Adrenal gland (tissue), 12 donors: ENCODE measurements around the gene CHM. TPM values are rescaled to one million over a fixed set of nuclear protein-coding genes. Genes with fewer than 3 reads are reported as not detected.
"Not testable (repeated sequence)": the region's sequence is repeated elsewhere in the genome, so short reads cannot be mapped to it uniquely, and the experiment has no call there.

Source experiments
- DNase-seq, 7 donors: peaks; one replicate each; pipeline ENCODE4 v3.0.0-alpha.2; 2019 to 2020
- H3K27ac ChIP-seq, 5 donors: fragments of 200-600 bp; sonication (generic) in 4 of 5; 1 replicate in 3 of 5; 2 replicates in 2 of 5; pipeline versions ENCODE4 v1.5.1 to v1.8.0; 2016 to 2020; ENCODE audit warnings: mild to moderate bottlenecking in 1 of 5
- H3K27me3 ChIP-seq: fragments of 200-600 bp; 2 replicates; pipeline ENCODE4 v1.8.0; 2021
- H3K36me3 ChIP-seq, 2 donors: fragments of 200-600 bp; replicated peaks in 1 of 2; 1 replicate in 1 of 2; 2 replicates in 1 of 2; pipeline versions ENCODE4 v1.5.1 to v1.8.0; 2018 to 2022
- H3K4me1 ChIP-seq, 2 donors: fragments of 200-600 bp; replicated peaks in 1 of 2; 1 replicate in 1 of 2; 2 replicates in 1 of 2; pipeline versions ENCODE4 v1.5.1 to v1.8.0; 2018 to 2021
- H3K4me3 ChIP-seq, 4 donors: fragments of 200-600 bp; sonication (generic) in 3 of 4; one replicate each; pipeline ENCODE4 v1.5.1; 2016 to 2018
- H3K9me3 ChIP-seq, 3 donors: fragments of 200-600 bp; sonication (generic) in 1 of 3; replicated peaks in 1 of 3; 1 replicate in 2 of 3; 2 replicates in 1 of 3; pipeline versions ENCODE4 v1.5.1 to v1.8.0; 2016 to 2021
- POLR2A ChIP-seq, 2 donors: fragments of 450-650 bp; IDR thresholded peaks; one replicate each; pipeline ENCODE4 v1.6.1; 2017; ENCODE audit warnings: antibody characterized with exemption in 2 of 2, mild to moderate bottlenecking in 2 of 2, moderate library complexity in 1 of 2
- WGBS, 4 donors: extraction: QIAGEN DNeasy Blood & Tissue Kit in 2 of 4; methylation state at CpG; one replicate each; pipeline versions ENCODE4 v1.1.5 to v1.1.7; 2013 to 2017; 5-methylcytosine and 5-hydroxymethylcytosine counted together
- intact Hi-C, 2 donors: fragments of 100-400 bp; cut with DNase I; formaldehyde crosslinking; loops; one replicate each; pipeline versions ENCODE4 v1.14.1 to v1.15.0; 2022 to 2023
- polyA plus RNA-seq, 3 donors: library from polyadenylated mRNA; stranded (reverse); fragments of 200-250 nt in 2 of 3; fragments of 350-450 nt in 1 of 3; fragmentation: Illumina TruSeq in 1 of 3; extraction: RNeasy Lipid Tissue Mini Kit (QIAGEN cat#74804) in 1 of 3; gene quantifications; one replicate each; pipeline ENCODE4 v1.2.3, GENCODE V29; 2013 to 2014
- total RNA-seq, 9 donors: library from RNA; depleted of rRNA in 4 of 9; stranded (reverse); fragments of >200 nt in 4 of 9; fragments of 120-200 nt in 1 of 9; fragmentation: NEBNext Ultra II Directional in 1 of 9; extraction: Animal tissue kit (Norgen Biotek cat#: 25700) in 1 of 9; gene quantifications; one replicate each; pipeline versions ENCODE4 v1.1.0 to v1.2.4, GENCODE V29; 2013 to 2023
- TF ChIP-seq, protein P1 (sequence below), 6 experiments: fragments of 450-650 bp in 4 of 6; fragments of 200-600 bp in 2 of 6; sonication (generic) in 1 of 6; IDR thresholded peaks; 1 replicate in 5 of 6; 2 replicates in 1 of 6; pipeline versions ENCODE4 v1.5.1 to v1.8.0; 2016 to 2021; ENCODE audit warnings: antibody characterized with exemption in 6 of 6, mild to moderate bottlenecking in 2 of 6, moderate library complexity in 1 of 6
- donor health status: healthy with polysubstance abuse.
- donor health status: Bipolar disorder and iron deficiency.
- donor health status: DM: yes; HTN: yes; CAD: no.
- donor health status: DM: no; HTN: no; CAD: no.
- donor health status: DM: no; HTN: no; CAD: no.
- donor health status: DM: yes; HTN: yes; CAD: no.

Gene CHM
- total and polyA plus RNA-seq, 12 donors, result 12.6 to 48.8 (median 25.7) TPM

DNA sequence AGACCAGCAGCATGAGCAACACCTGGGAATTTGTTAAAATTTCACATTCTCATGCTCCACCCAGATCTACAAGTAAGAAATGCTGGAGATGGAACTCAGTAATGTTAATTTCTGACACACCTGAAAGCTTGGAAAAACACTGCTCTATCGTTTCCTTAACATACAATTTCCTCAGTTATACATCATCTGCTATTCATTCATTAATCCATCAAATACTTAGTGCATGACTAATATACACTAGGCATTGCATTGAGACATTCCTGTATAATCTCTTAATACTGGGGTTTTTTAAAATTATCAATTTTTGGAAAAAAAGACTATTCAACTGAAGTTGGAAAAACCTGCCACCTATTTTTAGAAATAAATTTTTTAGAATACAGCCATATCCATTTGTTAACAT is 106.1 kb downstream of the CHM start:
- H3K36me3 ChIP-seq, result no peaks in the 10 kb centered on the region
- H3K27me3 ChIP-seq, result no peaks in the 10 kb centered on the region
- 50 to 97% (median 79%) methylated on average over 1 of the region's 1 CpG for WGBS, 4 donors
- H3K4me3 ChIP-seq, result no peak overlapping the region
- H3K4me1 ChIP-seq, result no peaks in the 10 kb centered on the region
- intact Hi-C loops, result no loop called here
- TF ChIP-seq, protein P1, sequence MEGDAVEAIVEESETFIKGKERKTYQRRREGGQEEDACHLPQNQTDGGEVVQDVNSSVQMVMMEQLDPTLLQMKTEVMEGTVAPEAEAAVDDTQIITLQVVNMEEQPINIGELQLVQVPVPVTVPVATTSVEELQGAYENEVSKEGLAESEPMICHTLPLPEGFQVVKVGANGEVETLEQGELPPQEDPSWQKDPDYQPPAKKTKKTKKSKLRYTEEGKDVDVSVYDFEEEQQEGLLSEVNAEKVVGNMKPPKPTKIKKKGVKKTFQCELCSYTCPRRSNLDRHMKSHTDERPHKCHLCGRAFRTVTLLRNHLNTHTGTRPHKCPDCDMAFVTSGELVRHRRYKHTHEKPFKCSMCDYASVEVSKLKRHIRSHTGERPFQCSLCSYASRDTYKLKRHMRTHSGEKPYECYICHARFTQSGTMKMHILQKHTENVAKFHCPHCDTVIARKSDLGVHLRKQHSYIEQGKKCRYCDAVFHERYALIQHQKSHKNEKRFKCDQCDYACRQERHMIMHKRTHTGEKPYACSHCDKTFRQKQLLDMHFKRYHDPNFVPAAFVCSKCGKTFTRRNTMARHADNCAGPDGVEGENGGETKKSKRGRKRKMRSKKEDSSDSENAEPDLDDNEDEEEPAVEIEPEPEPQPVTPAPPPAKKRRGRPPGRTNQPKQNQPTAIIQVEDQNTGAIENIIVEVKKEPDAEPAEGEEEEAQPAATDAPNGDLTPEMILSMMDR (IDR thresholded peaks at IDR 0.05), result no peak
- TF ChIP-seq POLR2A (IDR thresholded peaks at IDR 0.05), result no peak
- no peak overlapping the region for H3K27ac ChIP-seq
- peaks cover 0 to 5% (median 0%) of the 10 kb centered on the region in 3 donors for H3K9me3 ChIP-seq
- DNase-seq, result no peak

DNA sequence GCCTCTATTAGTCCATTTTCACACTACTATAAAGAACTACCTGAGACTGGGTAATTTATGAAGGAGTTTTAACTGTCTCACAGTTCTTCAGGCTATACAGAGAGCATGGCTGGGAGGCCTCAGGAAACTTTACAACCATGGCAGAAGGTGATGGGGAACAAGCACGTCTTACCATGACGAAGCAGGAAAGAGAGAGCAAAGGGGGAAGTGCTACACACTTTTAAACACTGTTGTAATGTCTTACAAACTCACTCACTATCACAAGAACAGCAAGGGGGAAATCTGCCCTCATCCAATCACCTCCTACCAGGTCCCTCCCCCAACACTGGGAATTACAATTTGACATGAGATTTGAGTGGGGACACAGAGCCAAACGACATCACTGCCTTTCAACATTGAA is 107.4 kb downstream of the CHM start:
- H3K4me3 ChIP-seq, H3K36me3 ChIP-seq, DNase-seq, H3K4me1 ChIP-seq, H3K9me3 ChIP-seq, intact Hi-C loops, H3K27me3 ChIP-seq, H3K27ac ChIP-seq: not testable (repeated sequence)
- 54 to 86% (median 65%) methylated on average over 3 of the region's 3 CpGs for WGBS, 4 donors

DNA sequence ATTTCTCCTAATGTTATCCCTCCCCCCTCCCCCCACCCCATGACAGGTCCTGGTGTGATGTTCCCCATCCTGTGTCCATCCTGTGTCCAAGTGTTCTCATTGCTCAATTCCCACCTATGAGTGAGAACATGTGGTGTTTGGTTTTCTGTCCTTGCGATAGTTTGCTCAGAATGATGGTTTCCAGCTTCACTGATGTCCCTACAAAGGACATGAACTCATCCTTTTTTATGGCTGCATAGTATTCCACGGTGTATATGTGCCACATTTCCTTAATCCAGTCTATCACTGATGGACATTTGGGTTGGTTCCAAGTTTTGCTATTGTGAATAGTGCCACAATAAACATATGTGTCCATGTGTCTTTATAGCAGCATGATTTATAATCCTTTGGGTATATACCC is 113.0 kb downstream of the CHM start:
- H3K36me3 ChIP-seq, H3K9me3 ChIP-seq, H3K4me1 ChIP-seq, H3K27ac ChIP-seq, H3K4me3 ChIP-seq, DNase-seq, H3K27me3 ChIP-seq, intact Hi-C loops: not testable (repeated sequence)
- 83 to 100% (median 93%) methylated on average over 2 of the region's 2 CpGs for WGBS, 4 donors

DNA sequence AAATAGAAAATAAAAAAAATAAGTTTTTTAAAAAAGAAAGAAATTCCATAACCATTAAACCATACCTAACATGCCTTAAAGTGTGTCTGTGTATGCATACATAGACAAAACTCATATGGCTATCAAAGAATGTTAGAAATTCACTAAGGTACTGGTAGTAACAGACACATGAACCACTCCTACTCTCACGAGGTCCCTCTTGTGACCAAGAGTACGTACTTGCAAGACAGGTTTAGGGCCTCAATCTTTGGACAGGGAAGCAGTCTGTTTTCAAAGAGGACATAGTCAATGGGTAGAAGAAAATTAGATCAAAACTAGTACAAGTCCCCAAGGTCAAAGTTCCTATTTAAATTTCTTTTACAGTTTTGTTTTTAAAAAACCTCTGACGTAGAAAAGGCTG is 117.3 kb downstream of the CHM start:
- intact Hi-C loops, result no loop called here
- no peaks in the 10 kb centered on the region for H3K36me3 ChIP-seq
- TF ChIP-seq, protein P1 (IDR thresholded peaks at IDR 0.05), result no peak
- no peak for TF ChIP-seq POLR2A (IDR thresholded peaks at IDR 0.05)
- no peak for DNase-seq
- 69 to 90% (median 81%) methylated on average over 3 of the region's 3 CpGs for WGBS, 4 donors
- peaks cover 3 to 27% of the 10 kb centered on the region in 2 donors for H3K4me1 ChIP-seq
- no peaks in the 10 kb centered on the region for H3K9me3 ChIP-seq
- no peak overlapping the region for H3K4me3 ChIP-seq
- H3K27me3 ChIP-seq, result no peaks in the 10 kb centered on the region
- H3K27ac ChIP-seq, result no peak overlapping the region

DNA sequence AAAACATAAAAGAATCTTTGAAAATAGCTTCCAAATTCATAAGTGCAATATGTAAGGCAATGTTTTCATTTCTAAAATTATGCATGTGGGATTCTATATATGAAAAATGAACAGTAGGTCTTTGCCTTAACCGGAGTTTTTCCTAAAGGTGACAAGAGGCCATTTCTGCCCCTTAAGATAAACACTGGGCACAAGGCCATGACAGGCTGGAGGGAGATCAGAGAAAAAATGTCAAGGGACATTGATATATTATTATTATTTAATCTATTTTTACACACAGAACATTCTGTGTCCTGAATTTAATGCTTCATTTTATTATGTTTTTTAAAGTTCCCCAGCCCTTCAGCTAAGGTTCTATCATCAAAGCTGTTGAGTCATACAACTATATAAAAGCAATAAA is 118.8 kb downstream of the CHM start:
- Histone ChIP-seq H3K4me1 (peaks cover 3 to 27% of the 10 kb centered on the region in 2 donors), H3K27me3 (no peaks in the 10 kb centered on the region), H3K27ac (peak overlapping the region in 1 of 5 donors; percentile 43), H3K36me3 (no peaks in the 10 kb centered on the region), H3K4me3 (no peak overlapping the region), H3K9me3 (no peaks in the 10 kb centered on the region)
- TF ChIP-seq, protein P1 (IDR thresholded peaks at IDR 0.05), result no peak
- TF ChIP-seq POLR2A (IDR thresholded peaks at IDR 0.05), result no peak
- WGBS, 4 donors, result 18 to 37% (median 34%) methylated on average over 1 of the region's 1 CpG
- DNase-seq, result peak; percentile 32 to 69 (median 49)
- intact Hi-C loops, result no loop called here
